ENCODE measurements around the gene CDKL4.

Gene CDKL4

GRCh38 chr2:39136799-39137198, 107.0 kb downstream of the CDKL4 start:
- peaks cover 10% of the 10 kb centered on the region for H3K4me1 ChIP-seq (ENCODE audit: control insufficient read depth, insufficient read depth, low read length)
- TF ChIP-seq ZNF837 (tag by site-specific recombination; IDR thresholded peaks at IDR 0.05): no peak
- no peak for TF ChIP-seq SCRT2 (tag by site-specific recombination; IDR thresholded peaks at IDR 0.05)
- TF ChIP-seq, protein P1, sequence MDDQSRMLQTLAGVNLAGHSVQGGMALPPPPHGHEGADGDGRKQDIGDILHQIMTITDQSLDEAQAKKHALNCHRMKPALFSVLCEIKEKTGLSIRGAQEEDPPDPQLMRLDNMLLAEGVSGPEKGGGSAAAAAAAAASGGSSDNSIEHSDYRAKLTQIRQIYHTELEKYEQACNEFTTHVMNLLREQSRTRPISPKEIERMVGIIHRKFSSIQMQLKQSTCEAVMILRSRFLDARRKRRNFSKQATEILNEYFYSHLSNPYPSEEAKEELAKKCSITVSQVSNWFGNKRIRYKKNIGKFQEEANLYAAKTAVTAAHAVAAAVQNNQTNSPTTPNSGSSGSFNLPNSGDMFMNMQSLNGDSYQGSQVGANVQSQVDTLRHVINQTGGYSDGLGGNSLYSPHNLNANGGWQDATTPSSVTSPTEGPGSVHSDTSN (CRISPR knock-in tag; IDR thresholded peaks at IDR 0.05): no peak
- no peak for TF ChIP-seq ZNF155 (tag by site-specific recombination; IDR thresholded peaks at IDR 0.05)
- TF ChIP-seq, protein P2, sequence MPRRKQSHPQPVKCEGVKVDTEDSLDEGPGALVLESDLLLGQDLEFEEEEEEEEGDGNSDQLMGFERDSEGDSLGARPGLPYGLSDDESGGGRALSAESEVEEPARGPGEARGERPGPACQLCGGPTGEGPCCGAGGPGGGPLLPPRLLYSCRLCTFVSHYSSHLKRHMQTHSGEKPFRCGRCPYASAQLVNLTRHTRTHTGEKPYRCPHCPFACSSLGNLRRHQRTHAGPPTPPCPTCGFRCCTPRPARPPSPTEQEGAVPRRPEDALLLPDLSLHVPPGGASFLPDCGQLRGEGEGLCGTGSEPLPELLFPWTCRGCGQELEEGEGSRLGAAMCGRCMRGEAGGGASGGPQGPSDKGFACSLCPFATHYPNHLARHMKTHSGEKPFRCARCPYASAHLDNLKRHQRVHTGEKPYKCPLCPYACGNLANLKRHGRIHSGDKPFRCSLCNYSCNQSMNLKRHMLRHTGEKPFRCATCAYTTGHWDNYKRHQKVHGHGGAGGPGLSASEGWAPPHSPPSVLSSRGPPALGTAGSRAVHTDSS (tag by site-specific recombination; IDR thresholded peaks at IDR 0.05): no peak
- TF ChIP-seq, protein P3, sequence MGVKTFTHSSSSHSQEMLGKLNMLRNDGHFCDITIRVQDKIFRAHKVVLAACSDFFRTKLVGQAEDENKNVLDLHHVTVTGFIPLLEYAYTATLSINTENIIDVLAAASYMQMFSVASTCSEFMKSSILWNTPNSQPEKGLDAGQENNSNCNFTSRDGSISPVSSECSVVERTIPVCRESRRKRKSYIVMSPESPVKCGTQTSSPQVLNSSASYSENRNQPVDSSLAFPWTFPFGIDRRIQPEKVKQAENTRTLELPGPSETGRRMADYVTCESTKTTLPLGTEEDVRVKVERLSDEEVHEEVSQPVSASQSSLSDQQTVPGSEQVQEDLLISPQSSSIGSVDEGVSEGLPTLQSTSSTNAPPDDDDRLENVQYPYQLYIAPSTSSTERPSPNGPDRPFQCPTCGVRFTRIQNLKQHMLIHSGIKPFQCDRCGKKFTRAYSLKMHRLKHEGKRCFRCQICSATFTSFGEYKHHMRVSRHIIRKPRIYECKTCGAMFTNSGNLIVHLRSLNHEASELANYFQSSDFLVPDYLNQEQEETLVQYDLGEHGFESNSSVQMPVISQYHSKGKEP (tag by site-specific recombination; IDR thresholded peaks at IDR 0.05): no peak
- no peak for TF ChIP-seq ZNF596 (tag by site-specific recombination; IDR thresholded peaks at IDR 0.05)
- no peak for TF ChIP-seq ZNF555 (tag by site-specific recombination; conservative IDR thresholded peaks at IDR 0.05)
- TF ChIP-seq ZNF677 (tag by site-specific recombination; IDR thresholded peaks at IDR 0.05): no peak
- TF ChIP-seq ZNF202 (tag by site-specific recombination; IDR thresholded peaks at IDR 0.05; ENCODE audit: borderline replicate concordance): no peak
- TF ChIP-seq ZNF362 (tag by site-specific recombination; IDR thresholded peaks at IDR 0.05): no peak
- TF ChIP-seq GLIS2 (tag by site-specific recombination; IDR thresholded peaks at IDR 0.05): no peak
- TF ChIP-seq, protein P4, sequence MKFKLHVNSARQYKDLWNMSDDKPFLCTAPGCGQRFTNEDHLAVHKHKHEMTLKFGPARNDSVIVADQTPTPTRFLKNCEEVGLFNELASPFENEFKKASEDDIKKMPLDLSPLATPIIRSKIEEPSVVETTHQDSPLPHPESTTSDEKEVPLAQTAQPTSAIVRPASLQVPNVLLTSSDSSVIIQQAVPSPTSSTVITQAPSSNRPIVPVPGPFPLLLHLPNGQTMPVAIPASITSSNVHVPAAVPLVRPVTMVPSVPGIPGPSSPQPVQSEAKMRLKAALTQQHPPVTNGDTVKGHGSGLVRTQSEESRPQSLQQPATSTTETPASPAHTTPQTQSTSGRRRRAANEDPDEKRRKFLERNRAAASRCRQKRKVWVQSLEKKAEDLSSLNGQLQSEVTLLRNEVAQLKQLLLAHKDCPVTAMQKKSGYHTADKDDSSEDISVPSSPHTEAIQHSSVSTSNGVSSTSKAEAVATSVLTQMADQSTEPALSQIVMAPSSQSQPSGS (tag by site-specific recombination; IDR thresholded peaks at IDR 0.05; ENCODE audit: low read depth): no peak
- H3K27ac ChIP-seq (ENCODE audit: extremely low read depth, low read depth, low read length): no peak overlapping the region
- no peaks in the 10 kb centered on the region for H3K36me3 ChIP-seq (ENCODE audit: control insufficient read depth in 2 of 2, insufficient read depth in 1 of 2, low read length in 2 of 2)
- H3K9me3 ChIP-seq (ENCODE audit: control insufficient read depth, insufficient read depth, low read depth, low read length): no peaks in the 10 kb centered on the region
- CTCF ChIA-PET: no interaction called here
- POLR2A ChIA-PET: no interaction called here
- H3K4me3 ChIP-seq (ENCODE audit: low read depth, low read length): no peak overlapping the region

DNA sequence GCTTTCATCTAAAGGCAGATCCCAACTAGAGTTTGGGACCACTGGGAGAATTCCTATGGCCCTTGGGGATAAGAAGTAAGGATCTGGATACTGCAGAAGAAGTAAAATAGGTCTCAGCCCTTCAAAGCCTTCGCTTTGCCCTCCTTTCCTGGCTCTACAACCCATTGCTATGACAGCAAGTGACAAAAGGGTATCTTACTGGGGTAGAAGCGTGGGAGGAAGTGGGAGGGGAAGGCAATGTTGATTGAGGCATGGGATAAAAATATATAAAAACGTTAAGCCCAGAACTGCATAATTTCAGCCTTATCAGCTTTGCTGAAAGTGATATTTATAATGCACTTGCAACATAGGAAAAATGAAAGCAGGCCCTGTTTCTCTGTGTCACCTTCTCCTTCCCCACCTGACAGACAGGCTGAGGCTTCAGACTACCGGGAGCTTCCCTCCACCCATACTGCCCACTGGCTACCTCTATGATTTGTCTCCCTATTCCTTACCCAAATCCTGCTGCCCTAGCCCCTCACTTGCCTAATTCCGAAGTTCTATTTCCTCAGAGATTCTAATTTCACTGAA, 108.0 kb downstream of the CDKL4 start:
- Histone ChIP-seq H3K9me3 (ENCODE audit: control insufficient read depth, insufficient read depth, low read depth, low read length) (no peaks in the 10 kb centered on the region), H3K27ac (ENCODE audit: extremely low read depth, low read depth, low read length) (no peak overlapping the region), H3K4me3 (ENCODE audit: low read depth, low read length) (no peak overlapping the region), H3K4me1 (ENCODE audit: control insufficient read depth, insufficient read depth, low read length) (peaks cover 7% of the 10 kb centered on the region), H3K36me3 (ENCODE audit: control insufficient read depth in 2 of 2, insufficient read depth in 1 of 2, low read length in 2 of 2) (no peaks in the 10 kb centered on the region)
- CTCF ChIA-PET: interaction anchor here (0.7 kb wide), 1 partner anchor 92 kb away, joined by 3 read pairs; no protein-coding TSS in a partner anchor
- POLR2A ChIA-PET: no interaction called here
- TF ChIP-seq ZNF639 (tag by site-specific recombination; IDR thresholded peaks at IDR 0.05) (no peak), ZNF768 (tag by site-specific recombination; IDR thresholded peaks at IDR 0.05) (no peak), ZBTB20 (tag by site-specific recombination; IDR thresholded peaks at IDR 0.05) (no peak), MYNN (tag by site-specific recombination; IDR thresholded peaks at IDR 0.05; ENCODE audit: borderline replicate concordance) (no peak), ZNF175 (tag by site-specific recombination; IDR thresholded peaks at IDR 0.05) (no peak), ZNF37A (tag by site-specific recombination; IDR thresholded peaks at IDR 0.05) (no peak), ZNF404 (tag by site-specific recombination; IDR thresholded peaks at IDR 0.05) (no peak), KLF8 (tag by site-specific recombination; IDR thresholded peaks at IDR 0.05) (no peak)
- TF ChIP-seq, protein P5, sequence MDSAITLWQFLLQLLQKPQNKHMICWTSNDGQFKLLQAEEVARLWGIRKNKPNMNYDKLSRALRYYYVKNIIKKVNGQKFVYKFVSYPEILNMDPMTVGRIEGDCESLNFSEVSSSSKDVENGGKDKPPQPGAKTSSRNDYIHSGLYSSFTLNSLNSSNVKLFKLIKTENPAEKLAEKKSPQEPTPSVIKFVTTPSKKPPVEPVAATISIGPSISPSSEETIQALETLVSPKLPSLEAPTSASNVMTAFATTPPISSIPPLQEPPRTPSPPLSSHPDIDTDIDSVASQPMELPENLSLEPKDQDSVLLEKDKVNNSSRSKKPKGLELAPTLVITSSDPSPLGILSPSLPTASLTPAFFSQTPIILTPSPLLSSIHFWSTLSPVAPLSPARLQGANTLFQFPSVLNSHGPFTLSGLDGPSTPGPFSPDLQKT (IDR thresholded peaks at IDR 0.05; ENCODE audit: borderline replicate concordance, low read depth, low read length): no peak
- TF ChIP-seq, protein P6, sequence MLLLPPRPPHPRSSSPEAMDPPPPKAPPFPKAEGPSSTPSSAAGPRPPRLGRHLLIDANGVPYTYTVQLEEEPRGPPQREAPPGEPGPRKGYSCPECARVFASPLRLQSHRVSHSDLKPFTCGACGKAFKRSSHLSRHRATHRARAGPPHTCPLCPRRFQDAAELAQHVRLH (tag by site-specific recombination; IDR thresholded peaks at IDR 0.05): no peak
